ENCODE results near the gene KLHDC2. TPM values are rescaled to one million over a fixed set of nuclear protein-coding genes. Genes with fewer than 3 reads are reported as not detected.
"Not testable (repeated sequence)": the region's sequence is repeated elsewhere in the genome, so short reads cannot be mapped to it uniquely, and the experiment has no call there.

The KLHDC2 gene
- total RNA-seq, 1 donor from 2014 or later, result 23.7 TPM

GRCh38 chr14:49796025-49796424 lies 28.1 kb downstream of the KLHDC2 start:
- H3K27me3 Mint-ChIP-seq (ENCODE audit: insufficient read depth), result no peaks in the 10 kb centered on the region
- intact Hi-C loops (cut with micrococcal nuclease), result loop anchor here (5.0 kb wide), 1 partner anchor 41 kb away; no protein-coding TSS in a partner anchor
- no peak for DNase-seq (ENCODE audit: low spot score)
- H3K36me3 Mint-ChIP-seq (ENCODE audit: low read depth), result peaks cover 47% of the 10 kb centered on the region
- no peak overlapping the region for H3K4me3 Mint-ChIP-seq
- no peak overlapping the region for H3K27ac Mint-ChIP-seq
- no peaks in the 10 kb centered on the region for H3K9me3 Mint-ChIP-seq
- H3K4me1 Mint-ChIP-seq (ENCODE audit: low read depth), result no peaks in the 10 kb centered on the region

GRCh38 chr14:49808780-49809179 lies 40.8 kb downstream of the KLHDC2 start:
- H3K4me1 Mint-ChIP-seq (ENCODE audit: low read depth), result no peaks in the 10 kb centered on the region
- H3K27me3 Mint-ChIP-seq (ENCODE audit: insufficient read depth), result no peaks in the 10 kb centered on the region
- H3K9me3 Mint-ChIP-seq, result no peaks in the 10 kb centered on the region
- H3K4me3 Mint-ChIP-seq, result no peak overlapping the region
- no peak for DNase-seq (ENCODE audit: low spot score)
- peaks cover 47% of the 10 kb centered on the region for H3K36me3 Mint-ChIP-seq (ENCODE audit: low read depth)
- no peak overlapping the region for H3K27ac Mint-ChIP-seq
- intact Hi-C loops (cut with micrococcal nuclease), result no loop called here

GRCh38 chr14:49816118-49816517 lies 48.2 kb downstream of the KLHDC2 start:
- H3K9me3 Mint-ChIP-seq; H3K27ac Mint-ChIP-seq; H3K4me3 Mint-ChIP-seq; H3K4me1 Mint-ChIP-seq (ENCODE audit: low read depth); DNase-seq (ENCODE audit: low spot score); intact Hi-C loops (cut with micrococcal nuclease); H3K27me3 Mint-ChIP-seq (ENCODE audit: insufficient read depth): not testable (repeated sequence)
- peaks cover 63% of the 10 kb centered on the region for H3K36me3 Mint-ChIP-seq (ENCODE audit: low read depth)

- intact Hi-C loops (cut with micrococcal nuclease), result no loop called here
- Mint-ChIP-seq H3K27ac (no peak overlapping the region), H3K4me3 (no peak overlapping the region), H3K4me1 (ENCODE audit: low read depth) (no peaks in the 10 kb centered on the region), H3K36me3 (ENCODE audit: low read depth) (peaks cover 60% of the 10 kb centered on the region), H3K9me3 (peaks cover 9% of the 10 kb centered on the region), H3K27me3 (ENCODE audit: insufficient read depth) (no peaks in the 10 kb centered on the region)
- no peak for DNase-seq (ENCODE audit: low spot score)
Observed at GRCh38 chr14:49816844-49817243, 48.9 kb downstream of the KLHDC2 start.

- peaks cover 9% of the 10 kb centered on the region for H3K9me3 Mint-ChIP-seq
- no peaks in the 10 kb centered on the region for H3K27me3 Mint-ChIP-seq (ENCODE audit: insufficient read depth)
- no peak for DNase-seq (ENCODE audit: low spot score)
- no peak overlapping the region for H3K4me3 Mint-ChIP-seq
- H3K36me3 Mint-ChIP-seq (ENCODE audit: low read depth), result peaks cover 56% of the 10 kb centered on the region
- H3K27ac Mint-ChIP-seq, result no peak overlapping the region
- no peaks in the 10 kb centered on the region for H3K4me1 Mint-ChIP-seq (ENCODE audit: low read depth)
- intact Hi-C loops (cut with micrococcal nuclease), result no loop called here
Observed at GRCh38 chr14:49820176-49820575, 52.2 kb downstream of the KLHDC2 start.

- no peaks in the 10 kb centered on the region for H3K9me3 Mint-ChIP-seq
- no peak overlapping the region for H3K4me3 Mint-ChIP-seq
- peaks cover 44% of the 10 kb centered on the region for H3K36me3 Mint-ChIP-seq (ENCODE audit: low read depth)
- no peak overlapping the region for H3K27ac Mint-ChIP-seq
- DNase-seq (ENCODE audit: low spot score), result no peak
- H3K4me1 Mint-ChIP-seq (ENCODE audit: low read depth), result peaks cover 7% of the 10 kb centered on the region
- intact Hi-C loops (cut with micrococcal nuclease), result no loop called here
- no peaks in the 10 kb centered on the region for H3K27me3 Mint-ChIP-seq (ENCODE audit: insufficient read depth)
Observed at GRCh38 chr14:49828640-49829039, 60.7 kb downstream of the KLHDC2 start.

Other genes starting within 250 kb of the KLHDC2 start
- 1,860 and 1,913 TPM in 2 replicates for gene RPS29, start 181.8 kb upstream of the KLHDC2 start, total RNA-seq
- gene LRR1, start 169.2 kb upstream of the KLHDC2 start, total RNA-seq, result 45.1 and 46.7 TPM in 2 replicates
- gene RPL36AL, start 147.5 kb upstream of the KLHDC2 start, total RNA-seq, result 224 and 237 TPM in 2 replicates
- gene MGAT2, start 147.4 kb upstream of the KLHDC2 start, total RNA-seq, result 57.5 and 58.3 TPM in 2 replicates
- gene DNAAF2, start 132.9 kb upstream of the KLHDC2 start, total RNA-seq, result 12.8 and 12.9 TPM in 2 replicates
- gene POLE2, start 79.9 kb upstream of the KLHDC2 start, total RNA-seq, result 46.8 and 46.9 TPM in 2 replicates
- 0.93 and 1.9 TPM in 2 replicates for gene KLHDC1, start 75.0 kb upstream of the KLHDC2 start, total RNA-seq
- 79.9 and 89.3 TPM in 2 replicates for gene NEMF, start 84.6 kb downstream of the KLHDC2 start, total RNA-seq
- gene ARF6, start 124.9 kb downstream of the KLHDC2 start, total RNA-seq, result 163 and 164 TPM in 2 replicates

Measured in activated T-helper 1 cell treated with anti-CD3 and anti-CD28 coated beads, Interleukin-12 subunit alpha, Interleukin-12 subunit beta, Interleukin-2, Interleukin-4 antibody, amounts not matched to agents 30 ng/mL and 10 ng/mL and 1 ng/mL, durations not matched to agents 14 hours and 24 hours and 36 hours (primary cell).